Measurements from ENCODE around the gene CALML3.

CALML3 gene

GRCh38 chr10:5508161-5508604, 16.6 kb upstream of the CALML3 start:
- no peak for DNase-seq

- DNase-seq = no peak
Measured at GRCh38 chr10:5508786-5509185, 16.0 kb upstream of the CALML3 start.

GRCh38 chr10:5509236-5509635, 15.5 kb upstream of the CALML3 start:
- no peak for DNase-seq

GRCh38 chr10:5509691-5510090, 15.1 kb upstream of the CALML3 start:
- DNase-seq = no peak

DNA sequence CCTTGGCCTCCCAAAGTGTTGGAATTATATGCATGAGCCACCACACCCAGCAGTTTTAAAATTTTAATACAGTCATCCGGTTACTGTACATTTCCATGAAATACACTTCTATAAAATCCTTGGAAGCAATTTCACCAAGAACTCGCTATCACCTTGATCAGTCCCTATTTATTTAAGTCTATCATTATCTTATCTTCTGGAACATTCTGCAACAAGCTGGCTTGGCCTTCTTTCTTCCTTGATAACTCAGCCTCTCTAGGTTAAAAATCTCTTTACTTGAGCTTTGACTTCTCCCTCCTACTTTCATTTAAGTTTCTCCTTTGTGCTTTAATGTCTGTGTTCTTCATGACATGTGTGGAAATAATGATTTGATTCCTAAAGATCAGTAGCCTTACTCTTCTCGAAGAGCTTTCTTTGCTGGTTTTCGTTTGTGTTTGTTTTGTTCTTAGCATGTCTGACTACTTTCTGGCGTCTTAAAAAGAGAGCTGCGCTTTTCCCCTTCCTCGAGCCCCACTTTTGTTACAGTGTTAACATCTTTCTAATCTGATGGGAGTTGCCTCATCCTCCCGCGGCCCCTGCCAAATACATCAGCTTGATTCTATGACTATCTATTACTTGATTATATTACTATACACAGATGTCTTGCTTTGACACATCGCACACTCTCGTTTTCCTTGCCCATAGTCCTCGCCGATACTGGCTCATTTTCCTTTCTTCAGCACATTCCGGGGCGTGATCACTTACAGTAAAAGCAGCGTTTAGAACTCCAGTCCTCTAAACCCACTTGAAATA, 14.3 kb upstream of the CALML3 start:
- no peak for DNase-seq

DNA sequence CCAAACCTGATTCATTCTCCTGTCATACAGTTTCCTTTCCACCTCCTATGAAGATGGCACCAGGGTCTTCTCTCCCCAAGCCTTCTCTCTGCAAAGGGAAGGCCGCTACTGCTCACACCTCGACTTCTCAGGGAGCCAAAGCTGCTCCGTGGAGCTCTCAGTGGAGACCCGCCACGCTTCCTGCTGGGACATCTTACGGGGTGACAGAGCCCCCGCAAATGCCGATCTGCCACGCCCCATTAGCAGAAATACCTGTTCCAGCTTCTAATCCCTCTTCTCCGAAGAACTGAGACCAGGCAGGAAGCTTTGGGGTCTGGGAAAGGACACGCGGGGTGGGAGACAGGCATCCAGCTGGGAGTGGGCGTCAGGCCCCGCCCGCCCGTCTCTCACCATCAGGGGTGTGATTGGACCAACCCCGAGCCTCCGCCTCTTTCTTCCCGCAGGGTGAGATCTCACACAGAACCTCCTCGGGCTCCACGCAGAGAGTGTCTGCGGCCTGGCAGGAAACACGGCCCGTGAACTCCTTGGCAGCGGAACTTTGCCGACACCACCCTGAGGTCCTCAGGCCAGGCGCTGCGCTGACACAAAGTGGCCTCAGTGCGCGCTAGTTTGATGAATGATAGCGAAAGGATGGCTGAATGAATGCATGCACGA, 13.4 kb upstream of the CALML3 start:
- DNase-seq = no peak

GRCh38 chr10:5511885-5512280, 12.9 kb upstream of the CALML3 start:
- DNase-seq = no peak

DNA sequence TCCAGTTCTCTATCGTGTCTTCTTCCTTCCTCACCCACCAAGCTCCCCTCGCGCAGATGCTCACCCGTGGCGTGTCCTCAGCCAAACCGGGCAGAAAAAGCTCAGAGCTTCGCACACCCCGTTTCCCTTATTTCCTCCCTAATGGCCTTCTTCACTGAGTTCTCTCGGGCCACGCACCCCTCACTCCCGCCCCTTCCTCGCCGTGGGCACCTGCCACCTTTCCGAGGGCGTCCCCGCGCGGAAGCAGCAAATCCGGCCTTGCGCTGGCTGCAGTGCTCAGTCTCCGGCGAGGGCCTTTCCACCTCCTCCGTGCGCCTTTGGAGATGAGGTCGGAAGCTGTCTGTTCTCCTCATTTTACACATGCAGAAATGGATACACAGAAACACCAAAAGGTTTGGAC, 12.4 kb upstream of the CALML3 start:
- no peak for DNase-seq

DNA sequence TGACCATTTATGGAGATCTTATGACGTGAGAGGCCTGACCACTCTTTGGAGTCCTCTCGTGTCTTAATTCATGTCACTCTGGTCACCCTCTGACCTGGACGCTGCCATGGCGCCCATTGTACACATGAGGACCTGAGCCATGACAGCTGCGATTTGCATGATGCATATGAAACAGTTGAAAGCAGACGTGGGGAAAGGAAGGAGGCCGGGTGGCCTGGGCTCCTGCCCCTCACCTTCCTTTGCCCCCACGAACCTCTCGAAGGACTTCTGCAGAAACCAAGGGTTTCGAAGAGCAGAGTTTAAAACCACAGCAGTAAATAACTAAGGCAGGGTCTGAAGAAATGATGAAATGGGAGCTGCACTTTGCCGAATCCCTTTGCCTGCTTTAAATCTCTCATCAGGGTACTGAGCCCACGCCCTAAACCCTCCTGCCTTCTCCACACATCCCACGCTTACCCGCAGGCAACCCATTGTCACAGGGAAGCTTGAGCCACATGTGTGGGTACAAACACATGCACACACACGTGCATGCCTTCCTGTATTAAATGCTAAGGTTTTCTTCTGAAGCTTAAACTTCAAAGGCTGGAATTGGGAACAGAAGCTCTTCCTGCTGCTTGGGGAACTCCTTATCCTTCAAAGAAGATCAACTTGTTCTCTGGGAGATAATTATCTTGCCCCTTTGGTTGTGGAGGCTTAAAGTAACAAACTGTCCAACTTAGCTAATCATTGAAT, 11.7 kb upstream of the CALML3 start:
- DNase-seq = no peak

DNA sequence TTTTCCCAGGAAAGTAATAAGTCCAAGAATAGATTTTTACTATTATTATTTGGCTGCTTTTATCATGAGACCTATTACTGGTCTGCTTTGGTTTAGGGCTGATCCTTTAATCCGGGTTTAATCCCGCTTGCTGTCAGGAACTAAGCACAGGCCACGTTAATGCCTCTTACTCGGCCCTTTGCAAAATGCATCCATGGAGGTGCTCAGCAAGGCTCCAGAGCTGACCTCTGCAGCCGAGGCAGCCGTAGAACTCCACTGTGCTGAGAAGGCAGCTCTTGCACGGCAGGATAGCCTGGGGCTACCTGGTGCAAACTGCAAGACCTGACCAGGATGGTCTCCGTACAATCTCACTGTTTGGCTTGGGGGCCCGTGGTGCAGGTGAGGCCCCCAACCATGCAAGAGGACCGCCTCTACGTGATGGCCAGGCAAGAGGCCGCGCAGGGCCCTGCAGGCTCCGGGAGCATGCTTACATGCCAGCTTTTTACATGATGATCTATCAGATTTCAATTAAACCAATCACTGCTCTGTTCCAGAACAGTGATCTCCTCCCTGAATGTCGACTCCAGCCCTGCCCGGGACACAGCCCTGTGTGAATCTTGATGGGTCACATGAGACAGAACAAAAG, 10.4 kb upstream of the CALML3 start:
- DNase-seq = no peak

- no peak for DNase-seq
Measured at GRCh38 chr10:5515948-5516761, 8.6 kb upstream of the CALML3 start.

DNA sequence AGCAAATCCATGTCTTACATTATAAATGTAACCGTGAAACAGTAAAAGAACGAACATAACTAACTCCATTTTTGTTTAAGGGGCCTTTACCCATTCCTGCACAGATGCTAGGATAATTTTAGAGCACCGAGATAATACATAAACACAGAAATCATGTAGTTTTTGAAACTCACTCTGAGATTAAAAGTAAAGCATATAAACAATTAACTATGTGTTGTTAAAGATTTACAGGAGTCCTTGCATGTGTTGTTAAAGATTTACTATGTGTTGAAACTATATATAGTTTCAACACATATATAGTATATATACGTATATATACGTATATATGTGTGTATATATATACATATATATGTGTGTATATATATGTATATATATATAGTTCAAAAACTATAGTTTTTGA, 7.2 kb upstream of the CALML3 start:
- no peak for DNase-seq

- no peak for DNase-seq
Measured at GRCh38 chr10:5518143-5518542, 6.6 kb upstream of the CALML3 start.

DNA sequence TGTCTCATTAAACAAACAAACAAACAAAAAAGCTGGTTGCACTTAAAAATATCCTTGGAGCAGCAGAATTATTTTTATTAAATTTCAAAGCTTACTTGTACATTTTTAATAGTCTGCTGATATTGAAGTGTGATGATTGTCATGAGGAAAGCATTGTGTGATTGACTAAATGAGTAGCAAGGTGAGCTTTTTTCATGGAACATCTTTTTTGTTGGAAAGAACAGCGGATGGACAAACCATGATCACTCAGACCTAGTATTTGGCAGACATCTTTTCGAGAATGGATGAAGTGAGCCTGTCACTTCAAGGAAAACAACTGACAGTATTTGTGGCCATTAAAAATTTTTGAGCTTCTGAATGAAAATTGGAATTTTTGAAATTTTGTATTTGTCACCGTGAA, 5.7 kb upstream of the CALML3 start:
- no peak for DNase-seq

- DNase-seq = no peak
Measured at GRCh38 chr10:5522913-5523560, 1.7 kb upstream of the CALML3 start.

- DNase-seq = no peak
Measured at GRCh38 chr10:5523796-5524574, 776 bp upstream of the CALML3 start.

DNA sequence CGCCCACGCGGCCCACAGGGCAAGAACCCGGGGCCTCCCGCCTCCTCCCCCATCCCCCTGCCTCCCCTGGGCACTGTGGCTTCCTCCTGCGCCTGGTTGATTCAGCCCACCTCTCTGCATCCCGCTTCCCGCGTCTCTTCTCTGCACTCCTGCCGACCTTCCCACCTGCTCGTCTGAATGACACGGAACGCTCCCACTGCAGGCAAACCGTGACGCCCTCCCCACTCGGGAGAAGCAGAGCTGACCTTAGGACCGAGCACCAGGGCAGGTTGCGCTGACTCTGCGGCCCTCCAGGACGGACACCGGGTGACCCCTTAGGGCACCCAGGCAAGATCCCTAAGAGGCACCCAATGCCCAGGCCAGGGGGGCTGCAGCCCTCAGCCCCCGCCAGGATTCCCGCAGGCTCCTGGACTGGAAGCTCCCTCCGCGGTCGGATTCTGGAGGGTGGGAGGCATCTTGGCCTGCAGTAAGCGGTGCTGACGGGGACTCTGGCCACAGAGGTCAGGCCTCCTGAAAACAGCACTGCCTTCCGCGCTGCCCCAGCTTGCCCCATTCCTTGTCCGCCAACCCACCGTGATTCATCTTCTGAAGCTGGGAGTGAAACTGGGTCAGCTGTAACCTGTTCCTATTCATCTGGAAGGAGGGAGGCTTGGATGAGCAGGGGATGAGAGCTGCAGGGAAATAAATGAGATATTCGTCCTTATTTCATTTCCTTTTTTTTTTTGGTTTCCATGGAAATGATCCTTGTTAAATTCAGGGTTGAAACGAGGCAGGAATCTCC, 990 bp downstream of the CALML3 start:
- no peak for DNase-seq

DNA sequence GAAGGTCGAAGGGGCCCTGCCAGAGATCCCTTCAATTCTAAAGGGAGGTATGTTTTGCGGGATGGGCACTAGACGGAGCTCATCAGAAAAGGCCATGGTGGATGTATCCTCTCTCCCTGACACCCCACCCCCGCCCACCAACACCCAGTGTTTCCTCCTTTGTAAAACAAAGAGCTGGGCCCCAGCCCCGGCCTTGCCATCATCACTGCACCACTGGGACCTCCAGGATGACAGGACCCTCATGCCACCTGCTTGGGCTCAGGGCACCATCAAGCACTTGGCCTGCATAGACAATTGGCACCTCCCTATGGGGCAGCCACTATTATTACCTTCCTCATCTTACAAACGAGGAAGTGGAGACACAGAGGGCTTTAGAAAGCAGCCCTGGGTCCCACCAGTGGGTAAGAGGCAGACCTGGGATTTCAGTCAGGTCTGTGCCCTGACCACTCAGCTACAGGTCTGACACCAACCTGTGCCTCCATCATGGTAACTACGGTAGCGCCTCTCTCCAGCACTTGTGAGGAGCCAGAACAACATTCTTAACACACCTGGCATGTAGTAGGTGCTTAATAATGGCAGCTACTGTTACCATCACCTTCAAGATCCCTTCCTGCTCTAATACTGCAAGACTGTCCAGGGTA, 2.0 kb downstream of the CALML3 start:
- no peak for DNase-seq

DNA sequence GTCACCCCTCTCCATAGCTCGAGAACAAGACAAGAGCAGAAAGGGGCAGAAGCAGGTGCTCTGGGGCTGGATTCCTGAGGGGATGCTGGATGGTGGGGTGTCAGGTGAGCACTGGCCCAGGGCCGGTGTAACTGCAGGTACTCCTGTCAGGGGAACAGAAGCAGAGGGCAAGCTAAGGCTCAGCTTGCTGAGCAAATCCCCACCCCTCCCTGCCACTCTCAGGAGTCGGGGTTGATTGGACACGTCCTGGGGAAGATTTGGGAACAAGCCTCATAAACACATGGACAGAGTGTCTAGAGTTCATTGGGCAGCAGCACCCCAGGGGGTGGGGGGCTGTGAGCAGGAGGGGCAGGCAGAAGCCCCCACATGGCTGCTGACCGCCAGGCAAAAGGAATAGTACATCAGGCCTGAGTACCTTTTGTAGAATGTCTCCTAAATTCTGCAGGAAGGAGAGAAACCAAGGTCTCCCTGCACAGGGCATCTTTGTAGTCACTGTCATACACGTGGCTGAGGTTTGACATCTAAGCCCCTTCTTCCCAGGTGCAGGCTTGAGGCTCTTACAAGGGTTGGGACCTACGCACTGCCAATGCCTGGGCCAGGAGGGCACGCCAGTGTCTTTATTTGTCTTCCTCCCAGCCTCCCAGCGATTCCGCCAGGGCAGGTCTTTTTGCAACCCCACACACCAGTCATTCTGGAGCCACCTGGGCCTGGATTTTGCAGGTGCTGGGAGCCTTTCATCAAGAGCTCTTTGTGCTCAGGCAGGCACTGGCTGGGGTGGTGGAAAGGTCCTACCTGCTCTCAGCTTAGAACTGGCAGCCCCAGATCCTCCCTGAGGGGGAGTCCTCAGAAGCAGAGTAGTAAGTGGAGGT, 2.8 kb downstream of the CALML3 start:
- no peak for DNase-seq

Data from activated CD4-positive, alpha-beta T cell treated with anti-CD3 and anti-CD28 coated beads, Interleukin-2, amount 50 U/mL, for 4 hours (primary cell).